HepG2 (cell line): ENCODE data around the gene CEP135. TPM values are rescaled to one million over a fixed set of nuclear protein-coding genes. Genes with fewer than 3 reads are reported as not detected.

Experiments used
- ATAC-seq: fragments of 200-7000 bp; cut with Tn5 transposase; 3 replicates; pipeline ENCODE4 v1.9.1; 2020; ENCODE audit warnings: mild to moderate bottlenecking, moderate library complexity
- BruUV-seq: library from RNA; stranded (reverse); fragments of 400-500 nt; replicated peaks from 2 replicates; lab custom pipeline; 2021; lab: Mats Ljungman, UMichigan
- CTCF ChIA-PET: fragments of 300-600 bp; formaldehyde crosslinking; extraction: SDS; loops from one replicate; lab custom pipeline; 2021; ENCODE audit warnings: low total read pairs, inconsistent platforms, low intra/inter-chr PET ratio; lab: Yijun Ruan, JAX
- POLR2A ChIA-PET: fragments of 350-600 bp; sonication (Branson Sonifier 250); formaldehyde crosslinking; loops from one replicate; lab custom pipeline; 2020; ENCODE audit warnings: antibody characterized with exemption, inconsistent platforms; lab: Yijun Ruan, JAX
- DNase-seq: peaks from one replicate; pipeline ENCODE4 v3.0.0-alpha.2; 2015; ENCODE audit warnings: low spot score
- FAIRE-seq: peaks from 3 replicates; lab custom pipeline; 2011; peaks lifted over from hg19 to GRCh38; lab: Jason Lieb, UNC
- H2AFZ ChIP-seq: one replicate; pipeline ENCODE4 v1.6.1; 2011; ENCODE audit warnings: low read length, inconsistent platforms
- H3K27ac ChIP-seq: fragments of 300-600 bp; 3 replicates; pipeline ENCODE4 v1.8.0; 2011; ENCODE audit warnings: mixed run types, mild to moderate bottlenecking, mixed read lengths, low read length, inconsistent platforms; ENCODE audit not compliant: insufficient read depth; ENCODE audit errors: extremely low read length
- H3K27me3 ChIP-seq, 2 experiments: fragments of 200-600 bp in 1 of 2; 2 replicates in 1 of 2; 3 replicates in 1 of 2; pipeline versions ENCODE4 v1.6.0 to v1.8.0; 2011; ENCODE audit warnings: low read length in 2 of 2, mild to moderate bottlenecking in 2 of 2, moderate library complexity in 2 of 2, inconsistent platforms in 1 of 2; ENCODE audit not compliant: insufficient read depth in 2 of 2, control insufficient read depth in 1 of 2
- H3K36me3 ChIP-seq, 2 experiments: fragments of 200-600 bp in 1 of 2; replicated peaks in 1 of 2; 2 replicates in 1 of 2; 3 replicates in 1 of 2; pipeline versions ENCODE4 v1.5.1 to v1.8.0; 2011; ENCODE audit warnings: low read length in 2 of 2, inconsistent platforms in 1 of 2; ENCODE audit not compliant: insufficient read depth in 2 of 2, control insufficient read depth in 1 of 2
- H3K4me1 ChIP-seq: 2 replicates; pipeline ENCODE4 v1.5.1; 2012; ENCODE audit warnings: low read length, inconsistent platforms; ENCODE audit not compliant: insufficient read depth
- H3K4me2 ChIP-seq: 2 replicates; pipeline ENCODE4 v1.6.0; 2011; ENCODE audit warnings: low read depth, low read length, inconsistent platforms
- H3K4me3 ChIP-seq, 3 experiments: fragments of 200-600 bp in 1 of 3; sonication (generic), shearing (Covaris generic) in 1 of 3; replicated peaks in 1 of 3; 2 replicates each; pipeline ENCODE4 v1.5.1; 2011 to 2016; ENCODE audit warnings: low read length in 3 of 3, inconsistent platforms in 2 of 3, low read depth in 2 of 3, mild to moderate bottlenecking in 2 of 3, control low read depth in 1 of 3, mixed read lengths in 1 of 3; ENCODE audit not compliant: insufficient read depth in 1 of 3
- H3K79me2 ChIP-seq: one replicate; pipeline ENCODE4 v1.6.1; 2011; ENCODE audit warnings: low read length, inconsistent platforms; ENCODE audit not compliant: insufficient read depth
- H3K9ac ChIP-seq: 2 replicates; pipeline ENCODE4 v1.6.0; 2011; ENCODE audit warnings: mild to moderate bottlenecking, low read depth, low read length, inconsistent platforms; ENCODE audit not compliant: insufficient read depth
- H3K9me3 ChIP-seq: 2 replicates; pipeline ENCODE4 v1.5.1; 2012; ENCODE audit warnings: mild to moderate bottlenecking, low read length
- H4K20me1 ChIP-seq: 2 replicates; pipeline ENCODE4 v1.6.0; 2011; ENCODE audit warnings: inconsistent platforms, mild to moderate bottlenecking, low read length, moderate library complexity; ENCODE audit not compliant: insufficient read depth
- HMGXB3 ChIP-seq: sonication (generic); formaldehyde crosslinking; IDR thresholded peaks from 2 replicates; pipeline ENCODE4 v1.4.0; 2020; ENCODE audit warnings: missing genetic modification reagents, borderline replicate concordance
- MATR3 ChIP-seq: sonication (generic); formaldehyde crosslinking; IDR thresholded peaks from 2 replicates; pipeline ENCODE4 v1.4.0; 2020; ENCODE audit warnings: missing genetic modification reagents
- ZKSCAN1 ChIP-seq: fragments of 150-350 bp; IDR thresholded peaks from 2 replicates; pipeline ENCODE4 v1.6.1; 2014; ENCODE audit warnings: low read length
- ZNF629 ChIP-seq: sonication (generic); formaldehyde crosslinking; conservative IDR thresholded peaks from 2 replicates; pipeline ENCODE4 v1.5.0; 2020; ENCODE audit warnings: missing genetic modification reagents
- WGBS: methylation state at CpG from one replicate; pipeline ENCODE4 v1.1.6; 2017; ENCODE audit warnings: low lambda C conversion rate; 5-methylcytosine and 5-hydroxymethylcytosine counted together
- in situ Hi-C: cut with HindIII; loops from 2 replicates; pipeline ENCODE4 v1.10.0; 2017; ENCODE audit warnings: low pct_unique_long_range_greater_than_20kb; ENCODE audit not compliant: extremely low pct_ligation_motif_present
- intact Hi-C: fragments of 100-400 bp; cut with micrococcal nuclease; formaldehyde crosslinking; loops from one replicate; pipeline ENCODE4 v1.10.0; 2022; ENCODE audit not compliant: unreplicated experiment
- polyA plus RNA-seq, 8 experiments: library from polyadenylated mRNA; depleted of rRNA in 3 of 8; stranded (reverse) in 7 of 8; unstranded in 1 of 8; fragments of >200 nt; fragmentation: Illumina TruSeq in 4 of 8; extraction: Trizol in 4 of 8; gene quantifications; 2 replicates each; pipeline versions ENCODE4 v1.2.1 to v1.2.3, GENCODE V29; 2011 to 2016; ENCODE audit warnings: low read depth in 4 of 8, missing spikeins in 1 of 8, mixed read lengths in 1 of 8; ENCODE audit not compliant: insufficient read depth in 1 of 8
- total RNA-seq, 5 experiments: library from RNA; depleted of rRNA; stranded (reverse); fragments of >200 nt; fragmentation: Illumina TruSeq; extraction: Trizol; gene quantifications; 2 replicates each; pipeline ENCODE4 v1.2.3, GENCODE V29; 2016; ENCODE audit warnings: low read depth in 1 of 5

The CEP135 gene
- total and polyA plus RNA-seq, 2 of the 13 experiments (the other 11 are each of a cell fraction or from before 2014, with no cell fraction given): 1.7 to 8.8 TPM

GRCh38 chr4:56051029-56051709 lies 102.4 kb downstream of the CEP135 start:
- Histone ChIP-seq H3K4me3 (no peak overlapping the region), H3K36me3 (no peaks in the 10 kb centered on the region), H4K20me1 (no peaks in the 10 kb centered on the region), H2AFZ (no peak overlapping the region), H3K27ac (no peak overlapping the region), H3K9ac (no peak overlapping the region), H3K4me1 (peaks cover 34% of the 10 kb centered on the region), H3K27me3 (peaks cover 0 to 3% of the 10 kb centered on the region in 2 experiments; a peak in 1 of 5 replicates), H3K4me2 (no peak overlapping the region), H3K79me2 (no peaks in the 10 kb centered on the region), H3K9me3 (no peaks in the 10 kb centered on the region)
- TF ChIP-seq HMGXB3 (CRISPR knock-in tag) (no peak), ZKSCAN1 (peak; percentile 97)
- ChIA-PET CTCF (no interaction called here), POLR2A (no interaction called here)
- DNase-seq (no peak), ATAC-seq (no peak), FAIRE-seq (no peak)
- intact Hi-C loops: no loop called here
- 81% methylated on average over 7 of the region's 7 CpGs for WGBS
- BruUV-seq: no TSS peak
- in situ Hi-C loops: no loop called here

- ChIA-PET CTCF (no interaction called here), POLR2A (no interaction called here)
- BruUV-seq: no TSS peak
- FAIRE-seq: no peak
- no peaks in the 10 kb centered on the region for H3K36me3 ChIP-seq
- H3K4me3 ChIP-seq: no peak overlapping the region
- no peak overlapping the region for H3K27ac ChIP-seq
- intact Hi-C loops: no loop called here
- WGBS: 70% methylated on average over 1 of the region's 1 CpG
- peaks cover 0 to 3% of the 10 kb centered on the region in 2 experiments; a peak in 1 of 5 replicates for H3K27me3 ChIP-seq
- peaks cover 39% of the 10 kb centered on the region for H3K4me1 ChIP-seq
- no peak overlapping the region for H2AFZ ChIP-seq
- no peak for TF ChIP-seq MATR3 (CRISPR knock-in tag)
- peak; percentile 64 for TF ChIP-seq ZNF629 (CRISPR knock-in tag)
- in situ Hi-C loops: no loop called here
- H3K79me2 ChIP-seq: no peaks in the 10 kb centered on the region
- H3K9ac ChIP-seq: no peak overlapping the region
- H3K4me2 ChIP-seq: no peak overlapping the region
- no peaks in the 10 kb centered on the region for H3K9me3 ChIP-seq
- no peaks in the 10 kb centered on the region for H4K20me1 ChIP-seq
- no peak for ATAC-seq
- no peak for DNase-seq
Measured at GRCh38 chr4:56051710-56052075, 102.9 kb downstream of the CEP135 start.
